MV-4-11 (cell line): ENCODE measurements around the gene GMPR.
"Not testable (repeated sequence)": the region's sequence is repeated elsewhere in the genome, so short reads cannot be mapped to it uniquely, and the experiment has no call there.

Source experiments
- DNase-seq: peaks from one replicate; lab custom pipeline; 2025; lab: John Stamatoyannopoulos, UW

The GMPR gene

GRCh38 chr6:16248271-16248853 is 10.0 kb downstream of the GMPR start:
- DNase-seq: no peak

- no peak for DNase-seq
These were observed 11.6 kb downstream of the GMPR start for GRCh38 chr6:16249971-16250370.

GRCh38 chr6:16251706-16252105 is 13.3 kb downstream of the GMPR start:
- no peak for DNase-seq

- DNase-seq: no peak
These were observed 14.4 kb downstream of the GMPR start for GRCh38 chr6:16252686-16253299.

GRCh38 chr6:16253399-16254144 is 15.2 kb downstream of the GMPR start:
- no peak for DNase-seq

GRCh38 chr6:16254535-16254934 is 16.1 kb downstream of the GMPR start:
- DNase-seq: no peak

- DNase-seq: no peak
These were observed 18.4 kb downstream of the GMPR start for GRCh38 chr6:16256781-16257180.

- DNase-seq: no peak
These were observed 19.8 kb downstream of the GMPR start for GRCh38 chr6:16257999-16258708.

GRCh38 chr6:16258709-16259075 is 20.3 kb downstream of the GMPR start:
- no peak for DNase-seq

- not testable (repeated sequence) for DNase-seq
These were observed 21.2 kb downstream of the GMPR start for GRCh38 chr6:16259604-16260003.

GRCh38 chr6:16260602-16261001 is 22.2 kb downstream of the GMPR start:
- not testable (repeated sequence) for DNase-seq

- not testable (repeated sequence) for DNase-seq
These were observed 24.4 kb downstream of the GMPR start for GRCh38 chr6:16262773-16263172.

- not testable (repeated sequence) for DNase-seq
These were observed 25.2 kb downstream of the GMPR start for GRCh38 chr6:16263464-16264099.

- DNase-seq: no peak
These were observed 26.4 kb downstream of the GMPR start for GRCh38 chr6:16264785-16265184.

GRCh38 chr6:16265351-16266341 is 27.3 kb downstream of the GMPR start:
- DNase-seq: no peak

- no peak for DNase-seq
These were observed 29.3 kb downstream of the GMPR start for GRCh38 chr6:16267428-16268263.

- DNase-seq: not testable (repeated sequence)
These were observed 31.2 kb downstream of the GMPR start for GRCh38 chr6:16269442-16270070.

GRCh38 chr6:16270178-16270794 is 31.9 kb downstream of the GMPR start:
- DNase-seq: no peak

- DNase-seq: no peak
These were observed 33.0 kb downstream of the GMPR start for GRCh38 chr6:16271428-16271827.
